ENCODE results near the gene FMO2.

- no peak for TF ChIP-seq CTCF (IDR thresholded peaks at IDR 0.05)
- no peak for TF ChIP-seq POLR2A (IDR thresholded peaks at IDR 0.05)
Observed at GRCh38 chr1:171150156-171150555, 34.9 kb upstream of the FMO2 start.
